DND-41 (cell line): ENCODE data around the gene MANSC4.

ENCODE experiments used
- ATAC-seq: fragments of 200-7000 bp; cut with Tn5 transposase; 3 replicates; pipeline ENCODE4 v1.9.1; 2021; ENCODE audit warnings: low read depth; ENCODE audit not compliant: insufficient read depth
- DNase-seq: peaks from one replicate; pipeline ENCODE4 v3.0.0-alpha.2; 2020
- H2AFZ ChIP-seq: 2 replicates; pipeline ENCODE4 v1.6.0; 2012; ENCODE audit warnings: low read depth, low read length
- H3K27ac ChIP-seq: 2 replicates; pipeline ENCODE4 v1.5.1; 2012; ENCODE audit warnings: low read length, inconsistent platforms
- H3K27me3 ChIP-seq: fragments of 200-600 bp; sonication (generic); 2 replicates; pipeline ENCODE4 v1.6.0; 2012; ENCODE audit warnings: low read length, mild to moderate bottlenecking, inconsistent platforms; ENCODE audit not compliant: insufficient read depth, poor library complexity
- H3K36me3 ChIP-seq: 2 replicates; pipeline ENCODE4 v1.5.1; 2012; ENCODE audit warnings: low read length, inconsistent platforms; ENCODE audit not compliant: insufficient read depth
- H3K4me1 ChIP-seq: 2 replicates; pipeline ENCODE4 v1.5.1; 2012; ENCODE audit warnings: mild to moderate bottlenecking, low read length; ENCODE audit not compliant: insufficient read depth
- H3K4me2 ChIP-seq: 2 replicates; pipeline ENCODE4 v1.6.0; 2012; ENCODE audit warnings: mild to moderate bottlenecking, moderate library complexity, low read length, inconsistent platforms; ENCODE audit not compliant: insufficient read depth
- H3K4me3 ChIP-seq, 2 experiments: fragments of 200-600 bp in 1 of 2; shearing (Covaris generic) in 1 of 2; 2 replicates each; pipeline ENCODE4 v1.5.1; 2012 to 2016; ENCODE audit warnings: inconsistent platforms in 2 of 2, low read length in 2 of 2, mild to moderate bottlenecking in 2 of 2, low read depth in 1 of 2, moderate library complexity in 1 of 2
- H3K79me2 ChIP-seq: 2 replicates; pipeline ENCODE4 v1.6.0; 2012; ENCODE audit warnings: low read length, inconsistent platforms; ENCODE audit not compliant: insufficient read depth
- H3K9ac ChIP-seq: 2 replicates; pipeline ENCODE4 v1.6.0; 2012; ENCODE audit warnings: low read depth, mild to moderate bottlenecking, inconsistent platforms, low read length, moderate library complexity
- H3K9me3 ChIP-seq: 2 replicates; pipeline ENCODE4 v1.5.1; 2012; ENCODE audit warnings: low read length, moderate library complexity, mild to moderate bottlenecking, inconsistent platforms; ENCODE audit not compliant: insufficient read depth, severe bottlenecking
- H4K20me1 ChIP-seq: 2 replicates; pipeline ENCODE4 v1.6.0; 2012; ENCODE audit warnings: low read length; ENCODE audit not compliant: insufficient read depth
- EZH2 ChIP-seq: IDR thresholded peaks from 3 replicates; pipeline ENCODE4 v1.6.1; 2012; ENCODE audit warnings: borderline replicate concordance, low read depth, mild to moderate bottlenecking, moderate library complexity, low read length, inconsistent platforms; ENCODE audit not compliant: severe bottlenecking
- TF ChIP-seq, protein P1 (sequence below): IDR thresholded peaks from 2 replicates; pipeline ENCODE4 v1.5.1; 2012; ENCODE audit warnings: borderline replicate concordance, low read length, moderate library complexity, mild to moderate bottlenecking; ENCODE audit not compliant: poor library complexity, severe bottlenecking; ENCODE audit errors: extremely low read depth

Gene MANSC4

DNA sequence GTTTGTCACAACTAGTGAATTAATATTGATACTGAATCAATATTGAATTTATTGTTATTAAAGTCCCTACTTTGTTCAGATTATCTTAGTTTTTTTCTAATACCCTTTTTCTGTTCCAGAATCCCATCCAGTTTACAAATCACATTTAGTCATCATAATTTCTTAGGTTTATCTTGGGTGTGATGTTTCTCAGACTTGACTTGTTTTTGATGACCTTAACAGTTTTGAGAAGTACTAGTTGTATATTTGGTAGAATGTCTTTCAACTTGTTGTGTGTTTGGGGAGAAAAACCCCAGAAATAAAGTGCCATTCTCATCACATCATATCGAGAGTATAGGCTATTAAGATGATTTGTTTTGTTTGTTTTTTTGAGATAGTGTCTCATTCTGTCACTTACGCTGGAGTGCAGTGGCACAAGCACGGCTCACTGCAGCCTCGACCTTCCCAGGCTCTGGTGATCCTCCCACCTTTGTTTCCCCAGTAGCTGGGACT is 49.9 kb downstream of the MANSC4 start:
- Histone ChIP-seq H3K9ac (no peak overlapping the region), H3K27ac (no peak overlapping the region), H3K9me3 (no peaks in the 10 kb centered on the region), H2AFZ (no peak overlapping the region), H3K4me2 (no peak overlapping the region), H3K36me3 (peaks cover 62% of the 10 kb centered on the region), H3K4me3 (no peak overlapping the region), H3K27me3 (no peaks in the 10 kb centered on the region), H4K20me1 (peaks cover 2% of the 10 kb centered on the region; the same call in 1 of the 2 replicates), H3K79me2 (peaks cover 6% of the 10 kb centered on the region; the same call in 1 of the 2 replicates), H3K4me1 (no peaks in the 10 kb centered on the region)
- no peak for TF ChIP-seq EZH2
- TF ChIP-seq, protein P1, sequence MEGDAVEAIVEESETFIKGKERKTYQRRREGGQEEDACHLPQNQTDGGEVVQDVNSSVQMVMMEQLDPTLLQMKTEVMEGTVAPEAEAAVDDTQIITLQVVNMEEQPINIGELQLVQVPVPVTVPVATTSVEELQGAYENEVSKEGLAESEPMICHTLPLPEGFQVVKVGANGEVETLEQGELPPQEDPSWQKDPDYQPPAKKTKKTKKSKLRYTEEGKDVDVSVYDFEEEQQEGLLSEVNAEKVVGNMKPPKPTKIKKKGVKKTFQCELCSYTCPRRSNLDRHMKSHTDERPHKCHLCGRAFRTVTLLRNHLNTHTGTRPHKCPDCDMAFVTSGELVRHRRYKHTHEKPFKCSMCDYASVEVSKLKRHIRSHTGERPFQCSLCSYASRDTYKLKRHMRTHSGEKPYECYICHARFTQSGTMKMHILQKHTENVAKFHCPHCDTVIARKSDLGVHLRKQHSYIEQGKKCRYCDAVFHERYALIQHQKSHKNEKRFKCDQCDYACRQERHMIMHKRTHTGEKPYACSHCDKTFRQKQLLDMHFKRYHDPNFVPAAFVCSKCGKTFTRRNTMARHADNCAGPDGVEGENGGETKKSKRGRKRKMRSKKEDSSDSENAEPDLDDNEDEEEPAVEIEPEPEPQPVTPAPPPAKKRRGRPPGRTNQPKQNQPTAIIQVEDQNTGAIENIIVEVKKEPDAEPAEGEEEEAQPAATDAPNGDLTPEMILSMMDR = no peak
- ATAC-seq (no peak), DNase-seq (no peak)

DNA sequence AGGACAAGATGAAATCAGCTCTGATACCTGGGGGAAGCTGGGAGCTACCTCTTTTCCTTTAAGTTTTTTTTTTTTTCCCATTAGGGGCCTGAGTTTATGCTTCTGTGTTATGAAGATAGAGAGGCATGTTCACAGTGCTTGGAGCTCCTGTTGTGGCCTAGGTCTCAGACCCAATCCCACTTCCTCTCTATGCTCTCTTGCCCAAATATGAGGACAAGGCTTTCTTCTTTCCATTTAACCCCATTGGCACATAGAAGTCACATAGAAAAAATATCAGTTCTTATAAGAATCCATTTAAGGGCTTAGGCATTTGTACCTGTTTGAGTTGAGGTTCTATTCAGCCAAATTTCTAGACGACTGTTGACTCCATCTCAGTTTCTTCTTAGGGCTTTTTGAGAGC is 56.8 kb downstream of the MANSC4 start:
- Histone ChIP-seq H3K4me2 (no peak overlapping the region), H3K4me3 (no peak overlapping the region), H3K36me3 (peaks cover 73% of the 10 kb centered on the region), H3K4me1 (no peaks in the 10 kb centered on the region), H2AFZ (no peak overlapping the region), H3K9ac (no peak overlapping the region), H3K9me3 (no peaks in the 10 kb centered on the region), H4K20me1 (no peaks in the 10 kb centered on the region), H3K27ac (no peak overlapping the region), H3K79me2 (peaks cover 7% of the 10 kb centered on the region; the same call in 1 of the 2 replicates), H3K27me3 (no peaks in the 10 kb centered on the region)
- TF ChIP-seq, protein P1 = no peak
- no peak for TF ChIP-seq EZH2
- ATAC-seq = no peak
- no peak for DNase-seq
